Natural killer cell (primary cell): ENCODE measurements around the gene SLC22A4. TPM values are rescaled to one million over a fixed set of nuclear protein-coding genes. Genes with fewer than 3 reads are reported as not detected.

Experiments used
- ATAC-seq, 3 donors: fragments of 150-1000 bp in 2 of 3; fragments of 200-7000 bp in 1 of 3; cut with Tn5 transposase; 1 replicate in 1 of 3; 2 replicates in 2 of 3; pipeline ENCODE4 v1.10.0; 2021; ENCODE audit warnings: mild to moderate bottlenecking in 2 of 3, moderate library complexity in 2 of 3
- DNase-seq, 2 donors: peaks; one replicate each; pipeline versions ENCODE4 v3.0.0 to v3.0.0-alpha.2; 2013 to 2021; ENCODE audit warnings: mixed read lengths in 1 of 2
- H3K27ac ChIP-seq: one replicate; pipeline ENCODE4 v1.5.1; 2013; ENCODE audit warnings: mild to moderate bottlenecking, low read length
- H3K27me3 ChIP-seq: one replicate; pipeline ENCODE4 v1.6.1; 2013; ENCODE audit warnings: low read length; ENCODE audit not compliant: control insufficient read depth, insufficient read depth
- H3K36me3 ChIP-seq: one replicate; pipeline ENCODE4 v1.6.1; 2013; ENCODE audit warnings: low read length; ENCODE audit not compliant: control insufficient read depth, insufficient read depth
- H3K4me1 ChIP-seq: one replicate; pipeline ENCODE4 v1.6.1; 2013; ENCODE audit warnings: low read length; ENCODE audit not compliant: control insufficient read depth, insufficient read depth
- H3K4me3 ChIP-seq: one replicate; pipeline ENCODE4 v1.5.1; 2013; ENCODE audit warnings: low read length
- H3K9me3 ChIP-seq: one replicate; pipeline ENCODE4 v1.6.1; 2013; ENCODE audit warnings: low read length; ENCODE audit not compliant: control insufficient read depth, insufficient read depth
- H3K27ac Mint-ChIP-seq, 2 donors: one replicate each; pipeline ENCODE4 v1.8.0; 2022; ENCODE audit warnings: mild to moderate bottlenecking in 2 of 2, mixed read lengths in 2 of 2, moderate library complexity in 1 of 2
- H3K27me3 Mint-ChIP-seq, 2 donors: one replicate each; pipeline ENCODE4 v1.8.0; 2022; ENCODE audit warnings: low read depth in 2 of 2, mixed read lengths in 2 of 2
- H3K36me3 Mint-ChIP-seq: one replicate; pipeline ENCODE4 v1.8.0; 2022; ENCODE audit warnings: mixed read lengths
- H3K4me1 Mint-ChIP-seq, 2 donors: one replicate each; pipeline ENCODE4 v1.8.0; 2022; ENCODE audit warnings: mixed read lengths in 2 of 2
- H3K4me3 Mint-ChIP-seq: one replicate; pipeline ENCODE4 v1.8.0; 2022; ENCODE audit warnings: mild to moderate bottlenecking, moderate library complexity, mixed read lengths
- H3K9me3 Mint-ChIP-seq, 2 donors: one replicate each; pipeline ENCODE4 v1.8.0; 2022; ENCODE audit warnings: mixed read lengths in 2 of 2
- WGBS: methylation state at CpG from one replicate; pipeline ENCODE4 v1.1.7; 2013; ENCODE audit warnings: missing lambda C conversion rate; ENCODE audit not compliant: insufficient coverage; 5-methylcytosine and 5-hydroxymethylcytosine counted together
- intact Hi-C: fragments of 100-400 bp; cut with micrococcal nuclease; formaldehyde crosslinking; loops from one replicate; pipeline ENCODE4 v1.14.2; 2022
- total RNA-seq, 4 donors: library from RNA; stranded (reverse); fragments of 120-200 nt in 1 of 4; gene quantifications; one replicate each; pipeline versions ENCODE4 v1.2.3 to v1.2.4, GENCODE V29; 2013 to 2022
- TF ChIP-seq, protein P1 (sequence below): fragments of 200-600 bp; IDR thresholded peaks from one replicate; pipeline ENCODE4 v1.8.0; 2022; ENCODE audit warnings: antibody characterized with exemption

Gene SLC22A4
- total RNA-seq, 3 donors from 2014 or later (not counting 1 experiment from before 2014, with no cell fraction given) = 0.14 to 2.3 (median 0.27) TPM

GRCh38 chr5:132310141-132310834 is 16.1 kb downstream of the SLC22A4 start:
- H3K27ac ChIP-seq = no peak overlapping the region
- no peak overlapping the region for H3K4me3 ChIP-seq
- peaks cover 3% of the 10 kb centered on the region for H3K36me3 Mint-ChIP-seq
- H3K27me3 Mint-ChIP-seq = peaks cover under 1 to 4% of the 10 kb centered on the region in 2 donors
- no peaks in the 10 kb centered on the region for H3K4me1 Mint-ChIP-seq
- TF ChIP-seq, protein P1, sequence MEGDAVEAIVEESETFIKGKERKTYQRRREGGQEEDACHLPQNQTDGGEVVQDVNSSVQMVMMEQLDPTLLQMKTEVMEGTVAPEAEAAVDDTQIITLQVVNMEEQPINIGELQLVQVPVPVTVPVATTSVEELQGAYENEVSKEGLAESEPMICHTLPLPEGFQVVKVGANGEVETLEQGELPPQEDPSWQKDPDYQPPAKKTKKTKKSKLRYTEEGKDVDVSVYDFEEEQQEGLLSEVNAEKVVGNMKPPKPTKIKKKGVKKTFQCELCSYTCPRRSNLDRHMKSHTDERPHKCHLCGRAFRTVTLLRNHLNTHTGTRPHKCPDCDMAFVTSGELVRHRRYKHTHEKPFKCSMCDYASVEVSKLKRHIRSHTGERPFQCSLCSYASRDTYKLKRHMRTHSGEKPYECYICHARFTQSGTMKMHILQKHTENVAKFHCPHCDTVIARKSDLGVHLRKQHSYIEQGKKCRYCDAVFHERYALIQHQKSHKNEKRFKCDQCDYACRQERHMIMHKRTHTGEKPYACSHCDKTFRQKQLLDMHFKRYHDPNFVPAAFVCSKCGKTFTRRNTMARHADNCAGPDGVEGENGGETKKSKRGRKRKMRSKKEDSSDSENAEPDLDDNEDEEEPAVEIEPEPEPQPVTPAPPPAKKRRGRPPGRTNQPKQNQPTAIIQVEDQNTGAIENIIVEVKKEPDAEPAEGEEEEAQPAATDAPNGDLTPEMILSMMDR = no peak
- no peaks in the 10 kb centered on the region for H3K27me3 ChIP-seq
- intact Hi-C loops = no loop called here
- no peaks in the 10 kb centered on the region for H3K9me3 ChIP-seq
- no peak for ATAC-seq
- no peak overlapping the region for H3K27ac Mint-ChIP-seq
- H3K4me3 Mint-ChIP-seq = no peak overlapping the region
- DNase-seq = no peak
- no peaks in the 10 kb centered on the region for H3K36me3 ChIP-seq
- 86% methylated on average over 11 of the region's 11 CpGs for WGBS
- no peaks in the 10 kb centered on the region for H3K4me1 ChIP-seq
- peaks cover 0 to 2% of the 10 kb centered on the region in 2 donors for H3K9me3 Mint-ChIP-seq

GRCh38 chr5:132313366-132313765 is 19.2 kb downstream of the SLC22A4 start:
- TF ChIP-seq, protein P1 = no peak
- no peaks in the 10 kb centered on the region for H3K27me3 Mint-ChIP-seq
- ATAC-seq (no peak), DNase-seq (no peak)
- H3K27ac Mint-ChIP-seq = no peak overlapping the region
- H3K9me3 Mint-ChIP-seq = no peaks in the 10 kb centered on the region
- Histone ChIP-seq H3K4me1 (no peaks in the 10 kb centered on the region), H3K27me3 (no peaks in the 10 kb centered on the region), H3K9me3 (no peaks in the 10 kb centered on the region), H3K36me3 (no peaks in the 10 kb centered on the region), H3K4me3 (no peak overlapping the region), H3K27ac (no peak overlapping the region)
- H3K4me3 Mint-ChIP-seq = no peak overlapping the region
- H3K36me3 Mint-ChIP-seq = no peaks in the 10 kb centered on the region
- WGBS = 99% methylated on average over 4 of the region's 4 CpGs
- no peaks in the 10 kb centered on the region for H3K4me1 Mint-ChIP-seq
- intact Hi-C loops = no loop called here

DNA sequence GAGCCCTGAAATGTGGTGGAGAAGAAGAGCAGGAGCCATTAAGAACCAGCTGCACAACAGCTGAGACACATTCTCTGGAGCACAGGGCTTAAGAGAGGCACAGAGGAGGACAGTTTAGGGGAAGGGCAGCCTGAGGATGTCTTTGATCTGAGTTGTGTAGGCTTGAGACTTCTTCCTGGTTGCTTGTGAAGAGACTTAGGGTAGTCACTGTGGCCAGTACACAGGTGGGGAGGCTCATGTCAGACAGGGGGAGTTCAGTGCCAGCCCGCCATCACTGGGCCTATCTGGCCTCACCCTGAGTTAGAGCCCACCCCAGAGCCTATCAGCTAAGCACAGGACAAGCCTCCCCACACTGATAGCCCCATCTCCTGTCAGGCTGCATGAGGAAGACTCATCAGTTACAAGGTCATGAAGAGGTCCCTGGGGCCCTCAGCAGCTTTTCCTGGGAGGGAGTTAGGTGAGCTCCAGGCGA is 19.8 kb downstream of the SLC22A4 start:
- Histone ChIP-seq H3K36me3 (no peaks in the 10 kb centered on the region), H3K27me3 (no peaks in the 10 kb centered on the region), H3K4me3 (no peak overlapping the region), H3K27ac (no peak overlapping the region), H3K9me3 (no peaks in the 10 kb centered on the region), H3K4me1 (no peaks in the 10 kb centered on the region)
- Mint-ChIP-seq H3K27me3 (no peaks in the 10 kb centered on the region), H3K9me3 (no peaks in the 10 kb centered on the region), H3K4me1 (no peaks in the 10 kb centered on the region), H3K4me3 (no peak overlapping the region), H3K36me3 (no peaks in the 10 kb centered on the region), H3K27ac (no peak overlapping the region)
- whole genome bisulfite sequencing = 68% methylated on average over 2 of the region's 2 CpGs
- intact Hi-C loops = no loop called here
- no peak for ATAC-seq
- DNase-seq = no peak
- TF ChIP-seq, protein P1 = no peak
